Activated CD4-positive, CD25-positive, alpha-beta regulatory T cell (primary cell): ENCODE measurements around the gene HERC2.
"Not testable (repeated sequence)": the region's sequence is repeated elsewhere in the genome, so short reads cannot be mapped to it uniquely, and the experiment has no call there.

Source experiments
- DNase-seq, 4 experiments: peaks; one replicate each; lab custom pipeline; 2025; lab: John Stamatoyannopoulos, UW

HERC2 gene

GRCh38 chr15:28322129-28322588, at the start of gene HERC2:
Gene HERC2 (minus strand): TSS chr15:28322179. CDS start chr15:28321433, 746 bp downstream.
- not testable (repeated sequence) for DNase-seq

GRCh38 chr15:28365502-28365901, 43.5 kb upstream of the HERC2 start:
- DNase-seq, result not testable (repeated sequence)

- not testable (repeated sequence) for DNase-seq
Observed at GRCh38 chr15:28357984-28358383, 36.0 kb upstream of the HERC2 start, which contains the start of gene GOLGA6L24. Gene GOLGA6L24 (minus strand): TSS chr15:28358084. CDS start chr15:28358023, 61 bp downstream.

GRCh38 chr15:28321358-28322078, 461 bp downstream of the HERC2 start:
- not testable (repeated sequence) for DNase-seq

- not testable (repeated sequence) for DNase-seq
Observed at GRCh38 chr15:28319725-28320124, 2.3 kb downstream of the HERC2 start.

DNA sequence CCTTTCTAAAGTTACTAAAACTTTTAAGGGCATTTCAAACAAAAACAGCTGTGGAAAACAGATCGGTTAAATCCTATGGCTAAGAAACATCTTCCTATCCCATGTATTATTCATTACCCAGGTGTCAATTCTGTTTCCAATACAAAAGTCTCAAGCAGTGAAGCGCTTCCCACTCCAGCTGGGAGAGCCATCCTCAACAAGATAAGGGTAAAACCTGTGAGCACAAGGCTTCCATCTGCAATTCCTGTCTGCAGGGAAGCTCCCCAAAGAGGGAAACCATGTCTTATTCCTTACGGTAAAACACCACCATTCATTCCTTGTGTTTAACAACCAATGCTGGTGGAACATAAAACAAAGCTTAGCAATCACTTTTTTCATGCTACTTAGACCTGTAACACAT, 3.2 kb downstream of the HERC2 start:
- not testable (repeated sequence) for DNase-seq

GRCh38 chr15:28318122-28318521, 3.9 kb downstream of the HERC2 start:
- DNase-seq, result not testable (repeated sequence)

- DNase-seq, result not testable (repeated sequence)
Observed at GRCh38 chr15:28316958-28317357, 5.0 kb downstream of the HERC2 start.

GRCh38 chr15:28310454-28310853, 11.5 kb downstream of the HERC2 start:
- not testable (repeated sequence) for DNase-seq

- not testable (repeated sequence) for DNase-seq
Observed at GRCh38 chr15:28308718-28309117, 13.3 kb downstream of the HERC2 start.

DNA sequence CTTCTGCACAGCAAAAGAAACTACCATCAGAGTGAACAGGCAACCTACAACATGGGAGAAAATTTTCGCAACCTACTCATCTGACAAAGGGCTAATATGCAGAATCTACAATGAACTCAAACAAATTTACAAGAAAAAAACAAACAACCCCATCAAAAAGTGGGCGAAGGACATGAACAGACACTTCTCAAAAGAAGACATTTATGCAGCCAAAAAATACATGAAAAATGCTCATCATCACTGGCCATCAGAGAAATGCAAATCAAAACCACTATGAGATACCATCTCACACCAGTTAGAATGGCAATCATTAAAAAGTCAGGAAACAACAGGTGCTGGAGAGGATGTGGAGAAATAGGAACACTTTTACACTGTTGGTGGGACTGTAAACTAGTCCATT, 16.3 kb downstream of the HERC2 start:
- DNase-seq, result not testable (repeated sequence)

GRCh38 chr15:28297434-28297833, 24.5 kb downstream of the HERC2 start:
- DNase-seq, result not testable (repeated sequence)

DNA sequence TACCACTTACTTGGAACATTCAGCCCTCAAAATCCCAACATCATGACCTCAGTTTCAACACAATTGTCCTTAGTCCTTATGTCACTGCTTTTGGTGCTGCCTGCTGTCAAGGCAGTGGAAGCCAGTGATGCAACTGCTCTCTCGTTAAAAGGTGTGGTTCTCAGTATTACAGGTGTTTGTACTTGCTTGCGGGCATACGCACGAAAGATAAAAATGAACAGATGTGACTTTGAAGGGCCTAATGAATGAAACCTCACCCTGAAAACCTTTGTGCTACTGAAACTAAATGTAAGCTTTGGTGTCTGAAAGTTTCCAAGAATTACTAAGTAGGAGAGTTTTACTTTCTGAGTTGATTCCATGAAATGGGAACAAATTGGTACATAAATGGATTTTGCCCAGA, 25.2 kb downstream of the HERC2 start:
- not testable (repeated sequence) for DNase-seq

DNA sequence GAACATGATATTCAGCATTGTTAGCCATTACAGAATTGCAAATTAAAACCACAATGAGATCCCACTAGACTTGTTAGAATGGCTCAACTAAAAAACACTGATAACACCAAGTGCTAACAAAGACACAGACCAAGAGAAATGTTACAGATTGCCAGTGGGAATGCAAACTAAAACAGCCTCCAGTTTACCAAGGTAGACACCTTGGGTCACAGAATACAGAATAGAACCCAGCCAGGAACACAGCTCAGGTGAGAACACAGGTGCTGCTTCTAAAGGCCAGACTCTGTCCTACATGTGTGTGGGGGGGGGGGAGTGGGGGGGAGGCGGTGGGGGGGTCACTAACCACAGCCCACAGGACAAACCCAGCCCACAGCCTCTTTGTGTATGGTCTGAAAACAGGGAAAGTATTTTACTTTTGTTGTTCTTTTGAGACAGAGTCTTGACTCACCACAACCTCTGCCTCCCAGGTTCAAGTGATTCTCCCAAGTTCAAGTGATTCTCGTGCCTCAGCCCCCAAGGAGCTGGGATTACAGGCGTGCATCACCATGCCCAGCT, 26.9 kb downstream of the HERC2 start:
- DNase-seq, result not testable (repeated sequence)

DNA sequence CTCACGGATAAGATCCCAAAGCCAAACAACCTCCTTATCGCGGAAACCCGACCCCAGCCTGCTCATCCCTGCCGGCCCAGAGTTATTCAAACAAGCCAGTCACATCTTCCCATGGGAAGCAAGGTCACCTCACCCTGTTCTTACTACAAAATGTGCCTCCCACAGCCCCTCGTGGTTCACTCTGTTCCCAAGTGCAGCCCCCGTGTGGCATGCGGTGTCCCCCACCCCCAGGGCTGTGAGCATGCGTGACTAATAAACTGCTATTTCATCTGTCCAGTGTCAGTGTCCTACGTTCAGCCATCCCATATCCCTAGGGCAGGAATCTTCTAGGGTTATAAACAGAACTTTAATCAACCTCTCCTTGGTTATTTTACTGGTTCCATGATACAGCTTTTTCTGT, 27.4 kb downstream of the HERC2 start:
- not testable (repeated sequence) for DNase-seq

DNA sequence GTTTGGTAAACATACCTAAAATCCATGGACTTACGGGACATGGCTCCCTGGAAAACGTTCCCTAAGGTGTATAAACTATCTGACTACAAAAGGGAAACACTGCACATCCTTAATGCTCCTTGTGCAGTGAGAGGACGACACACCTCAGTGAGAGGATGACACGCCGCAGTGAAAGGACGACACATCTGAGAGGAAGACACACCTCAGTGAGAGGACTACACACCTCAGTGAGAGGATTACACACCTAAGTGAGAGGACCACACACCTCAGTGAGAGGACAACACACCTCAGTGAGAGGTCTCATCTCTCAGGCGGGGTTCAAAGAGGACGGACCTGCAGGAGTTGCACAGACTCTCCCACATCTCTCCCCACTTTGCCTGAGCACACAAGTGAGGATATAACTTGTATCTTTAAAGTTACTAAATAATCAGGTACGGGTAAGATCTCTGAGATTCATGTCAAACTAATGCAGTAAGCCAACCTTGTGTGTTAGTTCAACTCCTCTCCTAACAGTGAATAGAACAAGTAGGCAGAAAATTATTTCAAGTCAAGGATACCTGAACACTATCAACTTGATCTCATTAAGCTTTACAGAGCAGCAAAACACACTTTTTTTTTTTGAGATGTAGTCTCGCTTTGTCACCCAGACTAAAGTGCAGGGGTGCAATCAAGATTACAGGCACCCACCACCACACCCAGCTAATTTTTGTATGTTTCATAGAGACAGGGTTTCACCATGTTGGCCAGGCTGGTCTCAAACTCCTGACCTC, 32.1 kb downstream of the HERC2 start:
- DNase-seq, result no peak

- DNase-seq, result not testable (repeated sequence)
Observed at GRCh38 chr15:28288830-28289693, 32.9 kb downstream of the HERC2 start.

- DNase-seq, result not testable (repeated sequence)
Observed at GRCh38 chr15:28286659-28287058, 35.3 kb downstream of the HERC2 start.

DNA sequence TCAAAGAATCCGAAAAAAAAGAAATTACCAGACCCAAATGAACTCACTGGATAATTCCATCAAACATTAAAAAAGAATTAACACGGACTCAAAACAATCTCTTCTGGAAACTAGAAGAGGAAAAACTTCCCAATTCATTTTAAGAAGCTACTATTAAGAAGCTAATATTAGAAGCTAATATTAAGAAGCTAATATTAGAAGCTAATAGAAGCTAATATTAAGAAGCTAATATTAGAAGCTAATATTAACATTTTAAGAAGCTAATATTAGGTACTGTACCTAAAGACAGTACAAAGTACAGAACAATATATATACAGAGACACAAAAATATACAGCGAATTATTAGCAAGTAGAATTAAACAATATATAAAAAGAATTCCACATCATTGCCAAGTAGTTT, 35.9 kb downstream of the HERC2 start:
- DNase-seq, result no peak

GRCh38 chr15:28281876-28282275, 40.1 kb downstream of the HERC2 start:
- no peak for DNase-seq

GRCh38 chr15:28274635-28275034, 47.3 kb downstream of the HERC2 start:
- DNase-seq, result no peak
